ENCODE results near the gene TLE3. TPM values are rescaled to one million over a fixed set of nuclear protein-coding genes. Genes with fewer than 3 reads are reported as not detected.

Gene TLE3
- total RNA-seq, 2 donors from 2014 or later, result 115 to 132 TPM

- Mint-ChIP-seq H3K27ac (no peak overlapping the region), H3K27me3 (peaks cover 13% of the 10 kb centered on the region), H3K4me1 (peaks cover 5% of the 10 kb centered on the region), H3K36me3 (ENCODE audit: low read depth) (peaks cover 3% of the 10 kb centered on the region), H3K4me3 (no peak overlapping the region)
- H3K9me3 ChIP-seq (ENCODE audit: control insufficient read depth, low read length, poor library complexity, severe bottlenecking), result no peaks in the 10 kb centered on the region
- no peak for ATAC-seq
- no peak for DNase-seq
Observed at GRCh38 chr15:70133781-70134421, 36.2 kb upstream of the TLE3 start.

- Mint-ChIP-seq H3K4me3 (no peak overlapping the region), H3K27ac (no peak overlapping the region), H3K4me1 (peaks cover 3% of the 10 kb centered on the region), H3K36me3 (ENCODE audit: low read depth) (peaks cover 3% of the 10 kb centered on the region), H3K27me3 (peaks cover 10% of the 10 kb centered on the region)
- no peaks in the 10 kb centered on the region for H3K9me3 ChIP-seq (ENCODE audit: control insufficient read depth, low read length, poor library complexity, severe bottlenecking)
- ATAC-seq (no peak), DNase-seq (no peak)
Observed at GRCh38 chr15:70133296-70133695, 35.6 kb upstream of the TLE3 start.

- Mint-ChIP-seq H3K4me3 (no peak overlapping the region), H3K27me3 (peaks cover 15% of the 10 kb centered on the region), H3K4me1 (peaks cover 3% of the 10 kb centered on the region), H3K27ac (no peak overlapping the region), H3K36me3 (ENCODE audit: low read depth) (peaks cover 3% of the 10 kb centered on the region)
- DNase-seq, result no peak
- ATAC-seq, result no peak
- no peaks in the 10 kb centered on the region for H3K9me3 ChIP-seq (ENCODE audit: control insufficient read depth, low read length, poor library complexity, severe bottlenecking)
Observed at GRCh38 chr15:70132571-70132970, 34.9 kb upstream of the TLE3 start.

GRCh38 chr15:70132139-70132538, 34.4 kb upstream of the TLE3 start:
- H3K9me3 ChIP-seq (ENCODE audit: control insufficient read depth, low read length, poor library complexity, severe bottlenecking), result no peaks in the 10 kb centered on the region
- Mint-ChIP-seq H3K4me1 (peaks cover 3% of the 10 kb centered on the region), H3K36me3 (ENCODE audit: low read depth) (peaks cover 3% of the 10 kb centered on the region), H3K27me3 (peaks cover 16% of the 10 kb centered on the region), H3K4me3 (no peak overlapping the region), H3K27ac (no peak overlapping the region)
- ATAC-seq, result no peak
- DNase-seq, result no peak

- H3K27ac Mint-ChIP-seq, result no peak overlapping the region
- no peaks in the 10 kb centered on the region for H3K9me3 ChIP-seq (ENCODE audit: control insufficient read depth, low read length, poor library complexity, severe bottlenecking)
- peaks cover 29% of the 10 kb centered on the region for H3K27me3 Mint-ChIP-seq
- no peak overlapping the region for H3K4me3 Mint-ChIP-seq
- ATAC-seq, result no peak
- DNase-seq, result no peak
- H3K36me3 Mint-ChIP-seq (ENCODE audit: low read depth), result no peaks in the 10 kb centered on the region
- H3K4me1 Mint-ChIP-seq, result no peaks in the 10 kb centered on the region
Observed at GRCh38 chr15:70128414-70129140, 30.9 kb upstream of the TLE3 start.

GRCh38 chr15:70127770-70128413, 30.2 kb upstream of the TLE3 start:
- ATAC-seq (no peak), DNase-seq (no peak)
- H3K9me3 ChIP-seq (ENCODE audit: control insufficient read depth, low read length, poor library complexity, severe bottlenecking), result no peaks in the 10 kb centered on the region
- no peak overlapping the region for H3K4me3 Mint-ChIP-seq
- H3K27ac Mint-ChIP-seq, result no peak overlapping the region
- no peaks in the 10 kb centered on the region for H3K4me1 Mint-ChIP-seq
- H3K36me3 Mint-ChIP-seq (ENCODE audit: low read depth), result no peaks in the 10 kb centered on the region
- H3K27me3 Mint-ChIP-seq, result peaks cover 29% of the 10 kb centered on the region

GRCh38 chr15:70127288-70127746, 29.6 kb upstream of the TLE3 start:
- H3K4me3 Mint-ChIP-seq, result no peak overlapping the region
- DNase-seq (no peak), ATAC-seq (no peak)
- no peak overlapping the region for H3K27ac Mint-ChIP-seq
- no peaks in the 10 kb centered on the region for H3K9me3 ChIP-seq (ENCODE audit: control insufficient read depth, low read length, poor library complexity, severe bottlenecking)
- H3K36me3 Mint-ChIP-seq (ENCODE audit: low read depth), result no peaks in the 10 kb centered on the region
- no peaks in the 10 kb centered on the region for H3K4me1 Mint-ChIP-seq
- H3K27me3 Mint-ChIP-seq, result peaks cover 29% of the 10 kb centered on the region

- no peak for DNase-seq
- no peaks in the 10 kb centered on the region for H3K9me3 ChIP-seq (ENCODE audit: control insufficient read depth, low read length, poor library complexity, severe bottlenecking)
- Mint-ChIP-seq H3K4me1 (peaks cover under 1% of the 10 kb centered on the region), H3K27ac (no peak overlapping the region), H3K4me3 (no peak overlapping the region), H3K27me3 (peaks cover 29% of the 10 kb centered on the region), H3K36me3 (ENCODE audit: low read depth) (no peaks in the 10 kb centered on the region)
- ATAC-seq, result no peak
Observed at GRCh38 chr15:70126362-70126761, 28.6 kb upstream of the TLE3 start.

GRCh38 chr15:70125605-70126004, 27.9 kb upstream of the TLE3 start:
- Mint-ChIP-seq H3K4me3 (no peak overlapping the region), H3K36me3 (ENCODE audit: low read depth) (no peaks in the 10 kb centered on the region), H3K4me1 (peaks cover 4% of the 10 kb centered on the region), H3K27me3 (peaks cover 29% of the 10 kb centered on the region), H3K27ac (no peak overlapping the region)
- ATAC-seq (no peak), DNase-seq (no peak)
- no peaks in the 10 kb centered on the region for H3K9me3 ChIP-seq (ENCODE audit: control insufficient read depth, low read length, poor library complexity, severe bottlenecking)

GRCh38 chr15:70121624-70122302, 24.0 kb upstream of the TLE3 start:
- H3K36me3 Mint-ChIP-seq (ENCODE audit: low read depth), result no peaks in the 10 kb centered on the region
- peaks cover 6% of the 10 kb centered on the region for H3K4me1 Mint-ChIP-seq
- H3K27ac Mint-ChIP-seq, result peak overlapping the region; percentile 45
- H3K4me3 Mint-ChIP-seq, result no peak overlapping the region
- ATAC-seq, result no peak
- no peak for DNase-seq
- H3K9me3 ChIP-seq (ENCODE audit: control insufficient read depth, low read length, poor library complexity, severe bottlenecking), result no peaks in the 10 kb centered on the region
- peaks cover 19% of the 10 kb centered on the region for H3K27me3 Mint-ChIP-seq

GRCh38 chr15:70120958-70121623, 23.4 kb upstream of the TLE3 start:
- Mint-ChIP-seq H3K36me3 (ENCODE audit: low read depth) (no peaks in the 10 kb centered on the region), H3K27ac (no peak overlapping the region), H3K4me3 (no peak overlapping the region), H3K4me1 (peaks cover 6% of the 10 kb centered on the region), H3K27me3 (peaks cover 17% of the 10 kb centered on the region)
- no peaks in the 10 kb centered on the region for H3K9me3 ChIP-seq (ENCODE audit: control insufficient read depth, low read length, poor library complexity, severe bottlenecking)
- DNase-seq (no peak), ATAC-seq (no peak)

GRCh38 chr15:70119911-70120508, 22.3 kb upstream of the TLE3 start:
- no peak overlapping the region for H3K27ac Mint-ChIP-seq
- DNase-seq, result no peak
- H3K27me3 Mint-ChIP-seq, result peaks cover 14% of the 10 kb centered on the region
- ATAC-seq, result no peak
- H3K36me3 Mint-ChIP-seq (ENCODE audit: low read depth), result no peaks in the 10 kb centered on the region
- no peaks in the 10 kb centered on the region for H3K9me3 ChIP-seq (ENCODE audit: control insufficient read depth, low read length, poor library complexity, severe bottlenecking)
- H3K4me3 Mint-ChIP-seq, result no peak overlapping the region
- peaks cover 6% of the 10 kb centered on the region for H3K4me1 Mint-ChIP-seq
